GM19395 (cell line): ENCODE data around the gene SLC27A2.
"Not testable (repeated sequence)": the region's sequence is repeated elsewhere in the genome, so short reads cannot be mapped to it uniquely, and the experiment has no call there.

Experiments
- ATAC-seq: cut with Tn5 transposase; IDR thresholded peaks from one replicate; pipeline ENCODE4 v1.9.1; 2021; ENCODE audit warnings: mild to moderate bottlenecking, moderate library complexity; ENCODE audit not compliant: unreplicated experiment

Gene SLC27A2

DNA sequence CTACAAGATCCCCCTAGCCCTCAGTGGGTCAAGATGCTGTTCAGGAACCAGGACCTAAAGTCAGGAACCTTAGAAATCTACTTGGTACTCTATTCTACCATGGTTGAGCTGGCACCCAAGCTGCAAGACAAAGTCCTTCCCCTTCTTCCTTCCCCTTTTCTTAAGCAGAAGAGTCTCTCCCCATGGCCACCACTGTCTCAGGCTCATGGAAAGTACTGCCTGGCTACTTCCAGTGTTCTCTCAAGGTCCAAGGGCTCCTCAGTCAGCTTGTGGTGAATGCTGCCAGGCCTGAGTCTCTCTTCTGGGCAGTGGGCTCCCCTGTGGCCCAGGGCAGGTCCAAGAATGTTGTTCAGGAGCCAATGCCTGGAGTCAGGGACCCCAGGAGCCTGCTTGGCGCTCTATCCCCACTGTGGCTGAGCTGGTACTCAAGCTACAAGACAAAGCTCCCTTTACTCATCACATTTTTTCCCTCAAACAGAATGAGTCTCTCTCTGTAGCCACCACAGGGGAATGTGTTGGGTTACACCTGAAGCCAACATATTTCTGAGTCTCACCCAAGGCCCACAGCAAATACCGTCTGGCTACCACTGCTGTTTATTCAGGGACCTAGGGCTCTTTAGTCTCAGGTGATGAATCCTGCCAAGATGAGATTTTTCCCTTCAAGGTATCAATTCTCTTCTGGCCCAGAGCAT is 18.1 kb upstream of the SLC27A2 start:
- ATAC-seq, result no peak

DNA sequence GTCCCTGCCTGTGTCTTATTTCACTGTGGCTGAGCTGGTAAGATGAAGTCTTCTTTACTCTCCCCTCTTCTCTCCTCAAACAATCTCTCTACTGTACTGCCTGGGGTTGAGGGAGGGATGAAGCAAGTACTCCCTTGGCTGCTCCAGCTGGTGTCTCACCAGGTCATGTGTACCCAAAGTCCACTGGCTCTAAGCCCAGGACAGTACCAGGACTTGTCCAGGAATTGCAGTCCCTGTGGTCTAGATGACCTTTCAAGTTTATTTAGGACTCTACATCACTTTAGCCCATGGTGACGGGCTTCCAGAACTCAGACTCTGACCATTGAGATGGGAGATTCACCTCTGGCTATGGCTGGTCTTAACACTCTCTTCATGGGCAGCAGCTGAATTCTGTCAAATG is 17.5 kb upstream of the SLC27A2 start:
- no peak for ATAC-seq

DNA sequence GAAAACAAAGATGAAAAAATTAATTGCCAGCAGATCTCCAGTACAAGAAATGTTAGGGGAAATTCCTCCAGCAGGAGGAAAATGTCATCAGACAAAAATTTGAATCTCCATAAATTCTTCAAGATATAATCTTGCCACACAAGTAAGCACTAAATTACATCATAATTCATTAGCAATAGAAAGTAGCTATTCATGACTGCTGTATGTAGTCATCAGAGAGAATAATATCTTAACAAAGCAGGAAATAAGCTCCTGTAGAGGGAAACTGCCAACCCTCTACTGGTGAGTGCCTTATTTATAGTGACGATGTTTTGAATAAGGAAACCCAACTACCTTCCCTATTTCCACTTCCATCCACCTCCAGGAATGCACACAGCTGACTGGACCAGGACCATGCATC is 15.8 kb upstream of the SLC27A2 start:
- ATAC-seq, result no peak

DNA sequence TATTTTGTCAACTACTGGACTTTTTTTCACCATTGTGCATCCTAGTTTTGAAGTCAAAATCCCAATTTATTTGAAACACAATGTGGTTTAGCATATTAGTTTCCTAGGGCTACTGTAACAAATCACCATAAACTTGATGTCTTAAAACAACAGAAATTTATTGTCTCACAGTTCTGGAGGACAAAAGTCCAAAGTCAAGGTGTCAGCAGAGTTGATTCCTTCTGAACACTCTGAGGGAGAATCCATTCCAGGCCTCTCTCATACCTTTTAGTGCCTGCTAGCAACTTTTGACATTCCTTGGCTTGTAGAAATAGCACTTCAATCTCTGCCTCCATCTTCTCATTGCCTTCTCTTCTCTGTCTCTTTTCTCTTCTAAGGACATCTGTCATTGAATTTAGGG is 14.9 kb upstream of the SLC27A2 start:
- no peak for ATAC-seq

DNA sequence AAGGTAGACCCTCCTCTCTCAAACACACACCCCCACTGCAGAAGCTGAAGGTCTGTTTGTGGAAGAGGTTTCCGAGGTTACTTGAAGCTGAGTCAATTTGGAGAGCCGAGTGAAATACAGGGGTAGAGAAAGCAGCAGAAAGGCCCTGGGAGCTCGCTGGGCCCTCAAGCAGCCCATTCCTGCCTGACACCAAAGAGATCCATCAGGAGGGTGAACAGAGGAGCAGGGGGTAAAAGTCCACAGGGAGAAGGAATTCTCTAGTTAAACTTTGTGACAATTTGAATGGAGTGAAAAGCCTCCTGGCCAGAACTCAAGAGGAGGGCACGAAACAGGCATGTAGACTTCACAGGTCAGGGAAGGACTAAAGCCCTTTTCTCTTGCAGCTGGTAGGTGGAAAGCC is 13.6 kb upstream of the SLC27A2 start:
- no peak for ATAC-seq

DNA sequence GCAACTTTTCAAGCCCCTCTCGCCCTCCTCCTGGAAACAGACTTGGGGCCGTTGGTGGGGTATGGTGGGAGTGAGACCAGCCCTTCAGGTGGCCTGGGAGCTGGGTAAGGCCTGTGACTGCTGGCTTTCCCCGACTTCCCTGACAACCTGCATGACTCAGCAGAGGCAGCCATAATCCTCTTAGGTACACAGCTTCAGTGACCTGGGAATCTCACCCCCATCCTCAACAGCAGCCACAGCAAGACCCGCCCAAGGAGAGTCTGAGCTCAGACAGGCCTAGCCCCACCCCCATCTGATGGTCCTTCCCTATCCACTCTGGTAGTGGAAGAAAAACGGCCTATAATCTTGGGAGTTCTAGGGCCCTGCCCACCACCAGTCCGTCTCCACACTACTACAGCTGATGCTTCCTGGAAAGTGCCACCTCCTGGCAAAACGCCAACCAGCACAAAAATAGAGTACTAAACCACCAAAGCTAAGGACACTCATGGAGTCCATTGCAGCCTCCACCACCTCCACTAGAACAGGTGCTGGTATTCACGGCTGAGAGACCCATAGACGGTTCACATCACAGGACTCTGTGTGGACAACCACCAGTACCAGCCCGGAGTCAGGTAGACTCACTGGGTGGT is 13.1 kb upstream of the SLC27A2 start:
- no peak for ATAC-seq

DNA sequence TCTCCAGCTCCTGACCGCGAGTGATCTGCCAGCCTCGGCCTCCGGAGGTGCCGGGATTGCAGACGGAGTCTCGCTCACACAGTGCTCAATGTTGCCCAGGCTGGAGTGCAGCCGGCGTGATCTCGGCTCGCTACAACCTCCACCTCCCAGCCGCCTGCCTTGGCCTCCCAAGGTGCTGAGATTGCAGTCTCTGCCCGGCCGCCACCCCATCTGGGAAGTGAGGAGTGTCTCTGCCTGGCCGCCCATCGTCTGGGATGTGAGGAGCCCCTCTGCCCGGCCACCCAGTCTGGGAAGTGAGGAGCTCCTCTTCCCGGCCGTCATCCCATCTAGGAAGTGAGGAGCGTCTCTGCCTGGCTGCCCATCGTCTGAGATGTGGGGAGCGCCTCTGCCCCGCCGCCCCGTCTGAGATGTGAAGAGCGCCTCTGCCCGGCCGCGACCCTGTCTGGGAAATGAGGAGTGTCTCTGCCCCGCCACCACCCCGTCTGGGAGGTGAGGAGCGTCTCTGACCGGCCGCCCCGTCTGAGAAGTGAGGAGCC is 9.6 kb upstream of the SLC27A2 start:
- ATAC-seq, result not testable (repeated sequence)

DNA sequence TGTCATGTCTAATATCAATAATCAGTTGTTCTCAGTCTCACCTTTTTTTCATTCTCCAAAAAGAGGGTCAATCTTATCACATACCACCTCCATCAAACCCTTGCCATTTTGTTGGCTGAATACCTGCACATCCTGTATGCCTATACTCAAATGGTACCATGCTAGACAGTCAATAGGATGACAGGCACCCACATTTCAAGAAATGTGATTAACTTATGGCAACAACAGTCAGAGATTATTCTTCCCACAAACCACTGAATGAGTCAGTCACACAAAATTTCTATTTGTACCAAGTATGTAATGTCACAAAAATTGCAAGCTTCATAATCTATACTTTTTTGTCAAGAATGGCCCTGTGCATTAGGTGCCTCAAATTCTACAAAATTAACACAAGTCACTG is 5.1 kb upstream of the SLC27A2 start:
- ATAC-seq, result no peak

DNA sequence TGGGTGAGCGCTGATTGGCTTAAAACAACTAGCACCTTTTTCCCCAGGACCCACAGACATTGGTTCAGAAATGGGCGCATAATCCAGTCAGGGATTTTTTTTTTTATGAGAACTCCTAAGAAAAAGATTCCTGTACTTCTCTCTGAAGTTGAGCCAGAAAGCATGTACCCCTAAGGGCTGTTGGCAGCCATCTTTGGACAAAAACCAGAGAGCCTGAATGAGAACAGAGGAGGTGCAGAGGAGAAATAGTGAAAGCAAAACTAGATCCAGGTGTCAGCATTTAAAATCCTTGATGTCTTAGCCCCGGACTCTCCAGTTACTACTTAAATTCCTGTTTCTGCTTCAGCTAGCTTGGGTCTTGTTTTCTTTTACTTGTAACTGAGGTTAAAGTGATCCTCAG is 1.9 kb upstream of the SLC27A2 start:
- no peak for ATAC-seq

DNA sequence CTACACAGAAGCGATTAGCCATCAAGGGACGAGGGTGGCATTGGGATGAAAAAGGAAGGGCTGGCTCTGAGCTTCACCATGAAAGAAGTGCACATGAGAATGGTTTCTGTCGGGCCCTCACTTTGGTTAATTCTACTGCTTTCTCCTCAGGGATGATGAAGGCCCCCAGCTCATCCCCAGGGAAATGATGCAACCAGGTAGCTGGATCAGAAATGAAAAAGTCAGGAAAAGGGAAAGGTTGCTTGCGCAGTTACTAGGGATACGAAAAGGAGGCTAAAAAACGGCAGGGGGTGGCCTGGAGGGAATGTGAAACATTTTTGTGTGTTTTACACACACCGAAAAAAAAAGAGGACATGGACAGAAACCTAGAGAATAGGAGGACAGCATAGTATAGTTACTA is 1.4 kb upstream of the SLC27A2 start:
- no peak for ATAC-seq

DNA sequence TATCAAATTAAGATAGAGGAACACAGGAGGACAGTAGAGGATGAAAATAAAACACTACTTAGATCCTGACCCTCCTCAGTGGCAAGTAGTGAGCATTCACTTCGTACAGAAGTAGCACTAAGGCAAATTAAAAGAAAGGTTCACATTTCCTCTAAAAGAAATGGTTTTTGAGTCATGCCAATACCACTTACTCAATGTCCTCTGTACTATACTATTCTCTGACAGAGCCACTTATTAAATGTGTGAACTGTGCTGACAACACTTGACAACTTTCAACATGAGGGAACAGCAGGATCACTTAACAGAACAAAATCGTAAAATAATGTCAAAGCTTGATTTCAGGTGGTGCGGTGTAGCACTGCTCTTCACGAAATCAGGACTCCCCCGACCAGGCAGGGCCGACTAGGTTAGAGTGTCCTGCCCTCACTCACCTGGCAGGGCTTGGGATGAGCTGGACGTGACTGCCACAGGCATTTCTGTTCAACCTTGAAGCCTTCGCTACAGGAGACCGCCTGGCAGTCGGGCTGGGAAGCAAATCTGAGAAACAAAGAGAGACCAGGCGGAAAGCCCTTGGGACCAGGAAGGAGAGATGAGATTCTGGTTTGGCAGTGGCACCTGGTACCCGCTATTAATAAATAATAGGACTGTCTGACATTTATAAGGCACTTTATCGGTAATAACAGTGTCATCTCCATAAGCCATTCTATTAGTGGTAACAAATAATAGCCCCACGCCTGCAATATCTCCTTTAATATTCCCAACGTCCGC is 611 bp upstream of the SLC27A2 start:
- ATAC-seq, result no peak

DNA sequence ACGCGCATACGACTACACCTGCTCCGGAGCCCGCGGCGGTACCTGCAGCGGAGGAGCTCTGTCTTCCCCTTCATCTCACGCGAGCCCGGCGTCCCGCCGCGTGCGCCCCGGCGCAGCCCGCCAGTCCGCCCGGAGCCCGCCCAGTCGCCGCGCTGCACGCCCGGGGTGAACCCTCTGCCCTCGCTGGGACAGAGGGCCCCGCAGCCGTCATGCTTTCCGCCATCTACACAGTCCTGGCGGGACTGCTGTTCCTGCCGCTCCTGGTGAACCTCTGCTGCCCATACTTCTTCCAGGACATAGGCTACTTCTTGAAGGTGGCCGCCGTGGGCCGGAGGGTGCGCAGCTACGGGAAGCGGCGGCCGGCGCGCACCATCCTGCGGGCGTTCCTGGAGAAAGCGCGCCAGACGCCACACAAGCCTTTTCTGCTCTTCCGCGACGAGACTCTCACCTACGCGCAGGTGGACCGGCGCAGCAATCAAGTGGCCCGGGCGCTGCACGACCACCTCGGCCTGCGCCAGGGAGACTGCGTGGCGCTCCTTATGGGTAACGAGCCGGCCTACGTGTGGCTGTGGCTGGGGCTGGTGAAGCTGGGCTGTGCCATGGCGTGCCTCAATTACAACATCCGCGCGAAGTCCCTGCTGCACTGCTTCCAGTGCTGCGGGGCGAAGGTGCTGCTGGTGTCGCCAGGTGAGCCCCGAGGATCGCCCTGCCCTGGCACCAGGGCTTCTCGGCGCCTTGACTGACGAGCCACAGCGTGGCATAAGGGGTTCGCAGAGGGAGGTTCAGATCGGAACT is 420 bp downstream of the SLC27A2 start:
- peak; percentile 60 for ATAC-seq

DNA sequence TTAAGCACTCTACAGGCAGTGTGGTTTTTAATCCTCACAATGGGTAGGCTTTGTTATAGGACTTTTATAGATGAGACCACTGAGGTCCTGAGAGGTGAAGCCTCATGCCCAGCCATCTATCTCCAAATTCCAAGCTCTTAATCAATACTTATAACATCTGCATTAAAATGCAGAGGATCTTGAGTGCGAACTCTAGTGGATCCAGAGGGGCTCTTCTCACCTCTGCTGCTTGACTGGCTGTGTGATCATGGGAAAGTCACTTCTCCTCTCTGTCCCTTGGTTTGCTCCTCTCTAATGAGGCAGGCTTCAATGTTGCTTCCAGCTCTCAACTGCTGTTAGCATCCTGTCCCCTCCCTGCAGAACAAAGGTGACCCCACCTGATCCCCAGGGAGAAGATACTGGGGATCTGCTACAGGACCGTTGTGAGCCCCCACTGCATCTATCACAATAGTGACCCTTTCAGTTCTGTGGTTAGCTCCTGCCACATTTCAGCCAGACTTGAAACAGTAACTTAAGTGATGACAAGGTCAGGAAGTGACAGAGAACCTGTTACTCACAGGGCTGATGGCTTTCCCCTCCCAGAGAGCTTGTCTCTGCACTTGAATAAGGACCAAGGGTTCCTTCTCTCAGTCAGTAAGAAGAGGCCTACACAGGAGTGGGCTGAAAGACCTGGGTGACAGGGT is 1.3 kb downstream of the SLC27A2 start:
- ATAC-seq, result peak; percentile 55

DNA sequence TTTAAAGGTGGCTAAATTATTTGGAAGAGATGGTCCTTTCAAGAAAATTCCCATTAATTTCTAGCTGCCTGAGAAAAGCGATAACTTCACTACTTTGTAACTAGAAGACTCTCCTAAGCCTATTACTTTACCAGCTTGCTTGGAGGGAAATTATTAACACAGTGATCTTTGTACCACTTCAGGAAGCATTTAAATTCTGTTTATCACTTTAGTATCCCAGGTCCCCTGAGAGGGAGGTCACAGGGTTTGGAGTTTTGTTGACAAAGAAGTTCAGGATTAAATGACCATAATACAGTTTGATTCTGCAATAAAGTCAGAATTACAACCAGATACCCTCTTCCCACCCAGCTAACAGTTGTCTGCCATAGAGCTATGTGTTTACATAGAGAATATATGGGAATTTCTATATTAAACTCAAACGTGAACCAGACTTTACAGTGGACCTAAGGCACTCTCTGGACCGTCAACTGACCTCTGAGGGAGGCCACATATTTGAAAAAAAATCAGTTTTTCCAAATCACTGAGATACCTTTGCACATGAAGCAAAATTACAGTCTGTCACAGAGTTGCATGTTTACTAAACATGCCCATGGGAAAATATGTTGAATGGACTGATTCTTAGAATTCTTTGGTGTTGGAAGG is 3.0 kb downstream of the SLC27A2 start:
- no peak for ATAC-seq

DNA sequence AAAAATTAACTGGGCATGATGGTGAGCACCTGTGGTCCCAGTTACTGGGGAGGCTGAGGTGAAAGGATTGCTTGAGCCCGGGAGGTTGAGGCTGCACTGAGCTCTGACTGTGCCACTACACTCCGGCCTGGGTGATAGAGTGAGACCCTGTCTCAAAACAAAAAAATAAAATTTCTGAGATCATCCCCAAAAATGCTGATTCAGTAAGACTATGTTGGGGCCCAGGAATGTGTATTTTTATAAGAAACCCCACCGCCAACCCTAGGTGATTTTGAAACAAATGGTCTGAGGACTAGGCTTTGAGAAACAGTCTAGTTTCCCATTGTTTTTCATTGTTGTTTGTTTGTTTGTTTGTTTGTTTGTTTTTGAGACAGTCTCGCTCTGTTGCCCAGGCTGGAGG is 4.1 kb downstream of the SLC27A2 start:
- no peak for ATAC-seq

DNA sequence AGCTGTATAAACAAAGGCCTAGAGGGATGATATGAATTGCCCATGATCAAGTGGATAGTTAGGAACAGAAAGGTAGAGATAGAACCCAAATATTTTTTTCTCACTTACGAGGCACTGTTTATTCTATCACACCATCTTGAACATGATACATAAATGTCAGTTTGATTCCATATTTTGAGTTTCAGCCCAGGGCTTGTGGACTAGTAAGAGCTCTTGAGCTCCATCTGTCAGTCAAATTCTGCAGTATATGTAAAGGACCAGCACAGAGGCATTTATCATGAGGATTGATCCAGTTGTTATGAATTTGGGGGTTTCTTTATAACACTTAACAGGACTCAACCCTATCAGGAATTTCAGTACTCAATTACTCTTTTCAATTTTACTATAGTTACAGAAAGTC is 4.8 kb downstream of the SLC27A2 start:
- ATAC-seq, result no peak

DNA sequence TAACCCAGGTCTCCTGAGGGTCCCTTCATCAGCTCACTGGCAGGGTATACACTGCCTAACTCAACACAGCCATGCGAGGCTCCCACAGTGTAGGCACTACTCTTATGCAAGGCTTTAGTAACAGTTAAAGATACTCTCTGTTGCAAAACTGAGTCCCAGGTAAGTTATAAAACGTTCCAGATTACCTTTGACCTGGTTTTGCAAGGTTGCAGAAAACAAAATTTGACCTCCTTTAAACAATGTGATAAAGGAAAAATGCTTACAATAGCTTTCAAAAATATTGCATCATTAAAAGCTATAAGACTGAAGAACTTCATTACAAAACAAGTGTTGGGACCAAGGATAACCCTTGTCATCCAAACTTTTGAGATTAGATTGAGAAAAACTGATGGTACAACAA is 5.5 kb downstream of the SLC27A2 start:
- ATAC-seq, result no peak

DNA sequence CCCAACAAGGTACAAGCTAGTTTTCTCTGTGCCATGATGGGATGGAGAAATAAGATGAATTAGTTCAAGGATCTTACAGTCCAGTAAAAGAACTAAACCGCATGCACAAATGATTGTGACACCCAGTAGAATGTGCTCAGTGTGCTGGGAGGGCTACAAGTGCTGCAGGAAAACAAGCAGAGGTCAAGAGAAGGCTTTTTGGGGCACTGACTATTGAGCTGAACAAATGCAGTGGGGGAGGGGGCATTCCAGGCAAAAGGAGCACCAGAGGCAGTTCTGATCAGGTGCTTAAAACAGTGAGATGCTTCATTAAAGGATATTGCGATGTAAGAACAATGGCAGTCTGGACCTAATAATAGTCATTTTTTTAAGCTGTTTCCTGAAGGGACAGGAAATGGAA is 6.0 kb downstream of the SLC27A2 start:
- no peak for ATAC-seq

DNA sequence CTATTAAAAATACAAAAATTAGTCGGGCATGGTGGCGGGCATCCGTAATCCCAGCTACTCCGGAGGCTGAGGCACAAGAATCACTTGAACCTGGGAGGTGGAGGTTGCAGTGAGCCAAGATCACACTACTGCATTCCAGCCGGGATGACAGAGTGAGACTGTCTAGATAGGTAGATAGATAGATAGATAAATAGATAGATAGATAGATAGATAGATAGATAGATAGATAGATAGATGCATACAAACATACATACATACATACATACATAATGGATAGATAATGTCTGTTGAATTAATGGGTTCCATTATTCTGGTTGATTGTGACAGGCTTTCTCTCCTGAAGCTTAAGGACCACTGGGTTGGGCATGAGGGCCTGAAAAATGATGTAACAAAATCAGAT is 6.8 kb downstream of the SLC27A2 start:
- ATAC-seq, result not testable (repeated sequence)

DNA sequence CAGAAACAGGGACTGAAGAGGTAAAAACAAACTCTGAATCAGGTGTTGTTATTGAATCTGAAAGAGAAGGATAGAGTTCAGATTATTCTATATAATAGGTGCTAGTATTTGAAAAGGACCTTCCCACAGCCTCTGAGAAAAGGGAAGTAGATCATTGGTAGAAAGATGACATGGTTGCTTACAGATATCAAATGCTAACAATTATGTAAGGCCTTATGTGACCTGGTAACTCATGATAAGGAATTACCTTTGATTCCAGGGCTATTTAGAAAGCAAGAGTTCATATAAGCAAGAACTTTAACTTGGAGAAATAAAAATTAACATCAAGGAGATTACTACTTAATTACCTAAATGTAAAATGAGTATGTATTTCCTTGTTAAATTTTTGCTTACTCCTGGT is 7.6 kb downstream of the SLC27A2 start:
- ATAC-seq, result no peak
